WTC11 (cell line): ENCODE data around the gene FBXO41. TPM values are rescaled to one million over a fixed set of nuclear protein-coding genes. Genes with fewer than 3 reads are reported as not detected.

Experiments used
- ATAC-seq: fragments of 200-7000 bp; cut with Tn5 transposase; 2 replicates; pipeline ENCODE4 v1.10.0; 2021; ENCODE audit warnings: mild to moderate bottlenecking, moderate library complexity
- CTCF ChIA-PET: fragments of 300-600 bp; sonication (Branson Sonifier 250); formaldehyde crosslinking; loops from one replicate; lab custom pipeline; 2021; ENCODE audit warnings: antibody characterized with exemption; lab: Charles Lee
- POLR2A ChIA-PET: fragments of 350-600 bp; sonication (Branson Sonifier 250); formaldehyde crosslinking; loops from one replicate; lab custom pipeline; 2021; ENCODE audit warnings: antibody characterized with exemption; lab: Charles Lee
- DNase-seq: peaks from one replicate; pipeline ENCODE4 v3.0.0; 2021; ENCODE audit warnings: low spot score
- H3K27ac Mint-ChIP-seq: 2 replicates; pipeline ENCODE4 v1.8.0; 2021; ENCODE audit warnings: mixed read lengths
- H3K27me3 Mint-ChIP-seq: 2 replicates; pipeline ENCODE4 v1.8.0; 2021; ENCODE audit warnings: low read depth, mild to moderate bottlenecking, moderate library complexity, mixed read lengths
- H3K36me3 Mint-ChIP-seq: 2 replicates; pipeline ENCODE4 v1.8.0; 2021; ENCODE audit warnings: mixed read lengths
- H3K4me1 Mint-ChIP-seq: 2 replicates; pipeline ENCODE4 v1.8.0; 2022; ENCODE audit warnings: mixed read lengths
- H3K4me3 Mint-ChIP-seq: 2 replicates; pipeline ENCODE4 v1.8.0; 2021; ENCODE audit warnings: mild to moderate bottlenecking, moderate library complexity, mixed read lengths
- H3K9me3 Mint-ChIP-seq: 2 replicates; pipeline ENCODE4 v1.8.0; 2021; ENCODE audit warnings: mixed read lengths
- ATF3 ChIP-seq: sonication (generic); formaldehyde crosslinking; conservative IDR thresholded peaks from 2 replicates; pipeline ENCODE4 v1.8.1; 2022; ENCODE audit warnings: mild to moderate bottlenecking, missing genetic modification reagents
- EMX1 ChIP-seq: fragments of 250-450 bp; sonication (Bioruptor Pico); IDR thresholded peaks from 2 replicates; pipeline ENCODE4 v1.8.0; 2021; ENCODE audit warnings: mild to moderate bottlenecking
- ESRRA ChIP-seq: sonication (generic); formaldehyde crosslinking; IDR thresholded peaks from 2 replicates; pipeline ENCODE4 v1.8.1; 2022; ENCODE audit warnings: mild to moderate bottlenecking, missing genetic modification reagents, borderline replicate concordance
- FOXP4 ChIP-seq: sonication (generic); formaldehyde crosslinking; IDR thresholded peaks from 2 replicates; pipeline ENCODE4 v1.8.0; 2022; ENCODE audit warnings: mild to moderate bottlenecking, missing genetic modification reagents
- HMGXB4 ChIP-seq: sonication (generic); formaldehyde crosslinking; IDR thresholded peaks from 2 replicates; pipeline ENCODE4 v1.8.1; 2023; ENCODE audit warnings: mild to moderate bottlenecking, moderate library complexity, missing genetic modification reagents
- JAZF1 ChIP-seq: fragments of 250-450 bp; sonication (Bioruptor Pico); IDR thresholded peaks from 2 replicates; pipeline ENCODE4 v1.9.0; 2021; ENCODE audit warnings: moderate library complexity, mild to moderate bottlenecking, inconsistent platforms
- JUN ChIP-seq: sonication (generic); formaldehyde crosslinking; IDR thresholded peaks from 2 replicates; pipeline ENCODE4 v1.8.0; 2023; ENCODE audit warnings: mild to moderate bottlenecking, missing genetic modification reagents
- NR3C1 ChIP-seq: sonication (generic); formaldehyde crosslinking; conservative IDR thresholded peaks from 2 replicates; pipeline ENCODE4 v1.8.1; 2023; ENCODE audit warnings: low read depth, mild to moderate bottlenecking, missing genetic modification reagents
- PREB ChIP-seq: sonication (generic); formaldehyde crosslinking; IDR thresholded peaks from 2 replicates; pipeline ENCODE4 v1.8.1; 2022; ENCODE audit warnings: mild to moderate bottlenecking, missing genetic modification reagents, moderate library complexity, borderline replicate concordance
- SP1 ChIP-seq: sonication (generic); formaldehyde crosslinking; conservative IDR thresholded peaks from 2 replicates; pipeline ENCODE4 v1.8.1; 2022; ENCODE audit warnings: missing genetic modification reagents
- ZBTB21 ChIP-seq: sonication (generic); formaldehyde crosslinking; IDR thresholded peaks from 2 replicates; pipeline ENCODE4 v1.8.1; 2023; ENCODE audit warnings: mild to moderate bottlenecking, missing genetic modification reagents, borderline replicate concordance
- ZMAT4 ChIP-seq: fragments of 250-450 bp; sonication (Bioruptor Pico); IDR thresholded peaks from 2 replicates; pipeline ENCODE4 v1.9.0; 2021; ENCODE audit warnings: mild to moderate bottlenecking
- ZNF121 ChIP-seq: sonication (generic); formaldehyde crosslinking; IDR thresholded peaks from 2 replicates; pipeline ENCODE4 v1.8.0; 2023; ENCODE audit warnings: missing genetic modification reagents
- ZNF232 ChIP-seq: sonication (generic); formaldehyde crosslinking; IDR thresholded peaks from 2 replicates; pipeline ENCODE4 v1.8.0; 2022; ENCODE audit warnings: mild to moderate bottlenecking, missing genetic modification reagents
- ZNF281 ChIP-seq: sonication (generic); formaldehyde crosslinking; IDR thresholded peaks from 2 replicates; pipeline ENCODE4 v1.8.0; 2023; ENCODE audit warnings: mild to moderate bottlenecking, missing genetic modification reagents
- ZNF416 ChIP-seq: fragments of 250-450 bp; sonication (Bioruptor Pico); IDR thresholded peaks from 2 replicates; pipeline ENCODE4 v1.9.0; 2021; ENCODE audit warnings: mild to moderate bottlenecking, inconsistent platforms
- ZNF425 ChIP-seq: fragments of 250-450 bp; sonication (Bioruptor Pico); conservative IDR thresholded peaks from 2 replicates; pipeline ENCODE4 v1.9.0; 2021; ENCODE audit warnings: mild to moderate bottlenecking
- ZNF512 ChIP-seq: sonication (generic); formaldehyde crosslinking; IDR thresholded peaks from 2 replicates; pipeline ENCODE4 v1.8.1; 2022; ENCODE audit warnings: missing genetic modification reagents, borderline replicate concordance
- total RNA-seq: library from RNA; stranded (reverse); gene quantifications from 3 replicates; pipeline ENCODE4 v1.2.3, GENCODE V29; 2021

The FBXO41 gene
- total RNA-seq, 1 experiment from 2014 or later = 19.2 TPM

GRCh38 chr2:73257425-73258125 is 26.7 kb downstream of the FBXO41 start (continued):
- TF ChIP-seq ATF3 (CRISPR knock-in tag) (no peak), JUN (CRISPR knock-in tag) (no peak), ESRRA (no peak)

- H3K36me3 Mint-ChIP-seq = peaks cover 24% of the 10 kb centered on the region
- ATAC-seq (no peak), DNase-seq (no peak)
- no peaks in the 10 kb centered on the region for H3K9me3 Mint-ChIP-seq
- ChIA-PET POLR2A (interaction anchor here (1.8 kb wide), 1 partner anchor 12 kb away, joined by 9 read pairs; no protein-coding TSS in a partner anchor), CTCF (interaction anchor here (1.1 to 2.2 kb wide), 5 partner anchors 12 to 172 kb away, joined by 3 to 5 read pairs (median 5); partner anchors contain the start of gene EGR4)
- peaks cover 11% of the 10 kb centered on the region for H3K4me1 Mint-ChIP-seq
- H3K27me3 Mint-ChIP-seq = no peaks in the 10 kb centered on the region; the same call in 1 of the 2 replicates
- H3K4me3 Mint-ChIP-seq = no peak overlapping the region
- H3K27ac Mint-ChIP-seq = no peak overlapping the region
- TF ChIP-seq JAZF1 (CRISPR knock-in tag) = no peak
- no peak for TF ChIP-seq ZBTB21 (CRISPR knock-in tag)
- TF ChIP-seq ZNF281 (CRISPR knock-in tag) = no peak
- TF ChIP-seq SP1 (CRISPR knock-in tag) = no peak
- TF ChIP-seq ZNF425 = no peak
- no peak for TF ChIP-seq FOXP4 (CRISPR knock-in tag)
- TF ChIP-seq ZNF121 (CRISPR knock-in tag) = no peak
- no peak for TF ChIP-seq ZNF416
- TF ChIP-seq ZMAT4 (CRISPR knock-in tag) = no peak
- TF ChIP-seq ZNF232 (CRISPR knock-in tag) = no peak
- no peak for TF ChIP-seq PREB (CRISPR knock-in tag)
- TF ChIP-seq HMGXB4 (CRISPR knock-in tag) = no peak
- TF ChIP-seq NR3C1 (CRISPR knock-in tag) = no peak
- no peak for TF ChIP-seq EMX1
- TF ChIP-seq ZNF512 (CRISPR knock-in tag) = no peak
Observed at GRCh38 chr2:73257021-73257420, 27.3 kb downstream of the FBXO41 start.
